DND-41 (cell line): ENCODE results near the gene LPAR4.

Experiments
- EZH2 ChIP-seq: IDR thresholded peaks from 3 replicates; pipeline ENCODE4 v1.6.1; 2012; ENCODE audit warnings: borderline replicate concordance, low read depth, mild to moderate bottlenecking, moderate library complexity, low read length, inconsistent platforms; ENCODE audit not compliant: severe bottlenecking
- TF ChIP-seq, protein P1 (sequence below): IDR thresholded peaks from 2 replicates; pipeline ENCODE4 v1.5.1; 2012; ENCODE audit warnings: borderline replicate concordance, low read length, moderate library complexity, mild to moderate bottlenecking; ENCODE audit not compliant: poor library complexity, severe bottlenecking; ENCODE audit errors: extremely low read depth

- TF ChIP-seq EZH2, result no peak
- TF ChIP-seq, protein P1, sequence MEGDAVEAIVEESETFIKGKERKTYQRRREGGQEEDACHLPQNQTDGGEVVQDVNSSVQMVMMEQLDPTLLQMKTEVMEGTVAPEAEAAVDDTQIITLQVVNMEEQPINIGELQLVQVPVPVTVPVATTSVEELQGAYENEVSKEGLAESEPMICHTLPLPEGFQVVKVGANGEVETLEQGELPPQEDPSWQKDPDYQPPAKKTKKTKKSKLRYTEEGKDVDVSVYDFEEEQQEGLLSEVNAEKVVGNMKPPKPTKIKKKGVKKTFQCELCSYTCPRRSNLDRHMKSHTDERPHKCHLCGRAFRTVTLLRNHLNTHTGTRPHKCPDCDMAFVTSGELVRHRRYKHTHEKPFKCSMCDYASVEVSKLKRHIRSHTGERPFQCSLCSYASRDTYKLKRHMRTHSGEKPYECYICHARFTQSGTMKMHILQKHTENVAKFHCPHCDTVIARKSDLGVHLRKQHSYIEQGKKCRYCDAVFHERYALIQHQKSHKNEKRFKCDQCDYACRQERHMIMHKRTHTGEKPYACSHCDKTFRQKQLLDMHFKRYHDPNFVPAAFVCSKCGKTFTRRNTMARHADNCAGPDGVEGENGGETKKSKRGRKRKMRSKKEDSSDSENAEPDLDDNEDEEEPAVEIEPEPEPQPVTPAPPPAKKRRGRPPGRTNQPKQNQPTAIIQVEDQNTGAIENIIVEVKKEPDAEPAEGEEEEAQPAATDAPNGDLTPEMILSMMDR, result no peak
Observed at GRCh38 chrX:78706071-78706470, 41.4 kb upstream of the LPAR4 start.
